WTC11 (cell line): ENCODE results near the gene KNG1. TPM values are rescaled to one million over a fixed set of nuclear protein-coding genes. Genes with fewer than 3 reads are reported as not detected.

Source experiments
- ATAC-seq: fragments of 200-7000 bp; cut with Tn5 transposase; 2 replicates; pipeline ENCODE4 v1.10.0; 2021; ENCODE audit warnings: mild to moderate bottlenecking, moderate library complexity
- CTCF ChIA-PET: fragments of 300-600 bp; sonication (Branson Sonifier 250); formaldehyde crosslinking; loops from one replicate; lab custom pipeline; 2021; ENCODE audit warnings: antibody characterized with exemption; lab: Charles Lee
- POLR2A ChIA-PET: fragments of 350-600 bp; sonication (Branson Sonifier 250); formaldehyde crosslinking; loops from one replicate; lab custom pipeline; 2021; ENCODE audit warnings: antibody characterized with exemption; lab: Charles Lee
- DNase-seq: peaks from one replicate; pipeline ENCODE4 v3.0.0; 2021; ENCODE audit warnings: low spot score
- H3K27ac Mint-ChIP-seq: 2 replicates; pipeline ENCODE4 v1.8.0; 2021; ENCODE audit warnings: mixed read lengths
- H3K27me3 Mint-ChIP-seq: 2 replicates; pipeline ENCODE4 v1.8.0; 2021; ENCODE audit warnings: low read depth, mild to moderate bottlenecking, moderate library complexity, mixed read lengths
- H3K36me3 Mint-ChIP-seq: 2 replicates; pipeline ENCODE4 v1.8.0; 2021; ENCODE audit warnings: mixed read lengths
- H3K4me1 Mint-ChIP-seq: 2 replicates; pipeline ENCODE4 v1.8.0; 2022; ENCODE audit warnings: mixed read lengths
- H3K4me3 Mint-ChIP-seq: 2 replicates; pipeline ENCODE4 v1.8.0; 2021; ENCODE audit warnings: mild to moderate bottlenecking, moderate library complexity, mixed read lengths
- H3K9me3 Mint-ChIP-seq: 2 replicates; pipeline ENCODE4 v1.8.0; 2021; ENCODE audit warnings: mixed read lengths
- ARID4B ChIP-seq: sonication (generic); formaldehyde crosslinking; IDR thresholded peaks from 2 replicates; pipeline ENCODE4 v1.8.0; 2023; ENCODE audit warnings: missing genetic modification reagents, mild to moderate bottlenecking, borderline replicate concordance
- CREB1 ChIP-seq: sonication (generic); formaldehyde crosslinking; IDR thresholded peaks from 2 replicates; pipeline ENCODE4 v1.8.0; 2023; ENCODE audit warnings: mild to moderate bottlenecking, missing genetic modification reagents
- CREM ChIP-seq: sonication (generic); formaldehyde crosslinking; IDR thresholded peaks from 2 replicates; pipeline ENCODE4 v1.8.1; 2022; ENCODE audit warnings: mild to moderate bottlenecking, missing genetic modification reagents, moderate library complexity
- E2F5 ChIP-seq: sonication (generic); formaldehyde crosslinking; IDR thresholded peaks from 2 replicates; pipeline ENCODE4 v1.8.1; 2022; ENCODE audit warnings: mild to moderate bottlenecking, moderate library complexity, missing genetic modification reagents
- ELF4 ChIP-seq: sonication (generic); formaldehyde crosslinking; IDR thresholded peaks from 2 replicates; pipeline ENCODE4 v1.8.1; 2022; ENCODE audit warnings: low read depth, mild to moderate bottlenecking, moderate library complexity, missing genetic modification reagents
- IRF2 ChIP-seq: sonication (generic); formaldehyde crosslinking; IDR thresholded peaks from 2 replicates; pipeline ENCODE4 v1.8.0; 2022; ENCODE audit warnings: low read depth, missing genetic modification reagents, borderline replicate concordance
- JUN ChIP-seq: sonication (generic); formaldehyde crosslinking; IDR thresholded peaks from 2 replicates; pipeline ENCODE4 v1.8.0; 2023; ENCODE audit warnings: mild to moderate bottlenecking, missing genetic modification reagents
- NFATC4 ChIP-seq: fragments of 250-450 bp; sonication (Bioruptor Pico); IDR thresholded peaks from 2 replicates; pipeline ENCODE4 v1.9.0; 2021; ENCODE audit warnings: mild to moderate bottlenecking
- PRRX2 ChIP-seq: fragments of 250-450 bp; sonication (Bioruptor Pico); IDR thresholded peaks from 2 replicates; pipeline ENCODE4 v1.8.0; 2021; ENCODE audit warnings: mild to moderate bottlenecking
- RELA ChIP-seq: sonication (generic); formaldehyde crosslinking; IDR thresholded peaks from 2 replicates; pipeline ENCODE4 v1.8.1; 2022; ENCODE audit warnings: missing genetic modification reagents, mild to moderate bottlenecking, borderline replicate concordance
- SP1 ChIP-seq: sonication (generic); formaldehyde crosslinking; conservative IDR thresholded peaks from 2 replicates; pipeline ENCODE4 v1.8.1; 2022; ENCODE audit warnings: missing genetic modification reagents
- TCF7 ChIP-seq: sonication (generic); formaldehyde crosslinking; IDR thresholded peaks from 2 replicates; pipeline ENCODE4 v1.8.0; 2022; ENCODE audit warnings: mild to moderate bottlenecking, low read depth, missing genetic modification reagents, moderate library complexity
- TEAD1 ChIP-seq: sonication (generic); formaldehyde crosslinking; IDR thresholded peaks from 2 replicates; pipeline ENCODE4 v1.8.0; 2022; ENCODE audit warnings: mild to moderate bottlenecking, missing genetic modification reagents
- TP53 ChIP-seq: sonication (generic); formaldehyde crosslinking; IDR thresholded peaks from 2 replicates; pipeline ENCODE4 v1.8.1; 2023; ENCODE audit warnings: mild to moderate bottlenecking, missing genetic modification reagents
- ZNF121 ChIP-seq: sonication (generic); formaldehyde crosslinking; IDR thresholded peaks from 2 replicates; pipeline ENCODE4 v1.8.0; 2023; ENCODE audit warnings: missing genetic modification reagents
- ZNF219 ChIP-seq: sonication (generic); formaldehyde crosslinking; IDR thresholded peaks from 2 replicates; pipeline ENCODE4 v1.8.0; 2023; ENCODE audit warnings: missing genetic modification reagents, mild to moderate bottlenecking, borderline replicate concordance
- ZNF232 ChIP-seq: sonication (generic); formaldehyde crosslinking; IDR thresholded peaks from 2 replicates; pipeline ENCODE4 v1.8.0; 2022; ENCODE audit warnings: mild to moderate bottlenecking, missing genetic modification reagents
- ZNF263 ChIP-seq: sonication (generic); formaldehyde crosslinking; IDR thresholded peaks from 2 replicates; pipeline ENCODE4 v1.8.1; 2022; ENCODE audit warnings: low read depth, mild to moderate bottlenecking, moderate library complexity, missing genetic modification reagents
- ZNF512 ChIP-seq: sonication (generic); formaldehyde crosslinking; IDR thresholded peaks from 2 replicates; pipeline ENCODE4 v1.8.1; 2022; ENCODE audit warnings: missing genetic modification reagents, borderline replicate concordance
- ZNF532 ChIP-seq: fragments of 250-450 bp; sonication (Bioruptor Pico); IDR thresholded peaks from 2 replicates; pipeline ENCODE4 v1.9.0; 2021; ENCODE audit warnings: mild to moderate bottlenecking, borderline replicate concordance
- total RNA-seq: library from RNA; stranded (reverse); gene quantifications from 3 replicates; pipeline ENCODE4 v1.2.3, GENCODE V29; 2021
- TF ChIP-seq, protein P1 (sequence below): sonication (generic); formaldehyde crosslinking; IDR thresholded peaks from 2 replicates; pipeline ENCODE4 v1.8.1; 2022; ENCODE audit warnings: low read depth, missing genetic modification reagents, borderline replicate concordance
- TF ChIP-seq, protein P2 (sequence below): fragments of 250-450 bp; sonication (Bioruptor Pico); IDR thresholded peaks from 2 replicates; pipeline ENCODE4 v1.9.0; 2021; ENCODE audit warnings: mild to moderate bottlenecking
- TF ChIP-seq, protein P3 (sequence below): sonication (generic); formaldehyde crosslinking; conservative IDR thresholded peaks from 2 replicates; pipeline ENCODE4 v1.8.1; 2022; ENCODE audit warnings: mild to moderate bottlenecking, missing genetic modification reagents

Gene KNG1
- total RNA-seq, 1 experiment from 2014 or later, result 0.13 TPM

DNA sequence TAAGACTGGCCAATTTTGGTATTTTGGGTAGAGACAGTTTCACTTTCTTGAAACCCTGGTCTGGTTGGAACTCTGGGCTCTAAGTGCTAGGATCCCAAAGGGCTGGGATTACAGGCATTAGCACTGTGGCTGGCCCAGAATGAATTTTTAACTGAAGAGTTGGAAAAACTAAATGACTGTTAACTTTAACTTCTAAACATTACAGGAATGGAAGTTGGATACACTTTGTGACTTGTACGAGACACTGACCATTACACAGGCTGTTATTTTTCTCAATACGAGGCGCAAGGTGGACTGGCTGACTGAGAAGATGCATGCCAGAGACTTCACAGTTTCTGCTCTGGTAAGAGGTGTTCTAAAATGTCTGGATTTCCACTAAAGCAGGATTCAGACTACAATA is 69.8 kb downstream of the KNG1 start:
- Mint-ChIP-seq H3K9me3 (no peaks in the 10 kb centered on the region), H3K36me3 (peaks cover 73% of the 10 kb centered on the region), H3K4me1 (peaks cover 38% of the 10 kb centered on the region), H3K27me3 (no peaks in the 10 kb centered on the region), H3K27ac (peak overlapping the region; percentile 48), H3K4me3 (peak overlapping the region; percentile 100)
- POLR2A ChIA-PET, result no interaction called here
- DNase-seq (no peak), ATAC-seq (no peak)
- CTCF ChIA-PET, result interaction anchor here (1.8 kb wide), 1 partner anchor 170 kb away, joined by 4 read pairs; no protein-coding TSS in a partner anchor
- no peak for TF ChIP-seq CREB1 (CRISPR knock-in tag)
- TF ChIP-seq SP1, result no peak
- TF ChIP-seq, protein P1, sequence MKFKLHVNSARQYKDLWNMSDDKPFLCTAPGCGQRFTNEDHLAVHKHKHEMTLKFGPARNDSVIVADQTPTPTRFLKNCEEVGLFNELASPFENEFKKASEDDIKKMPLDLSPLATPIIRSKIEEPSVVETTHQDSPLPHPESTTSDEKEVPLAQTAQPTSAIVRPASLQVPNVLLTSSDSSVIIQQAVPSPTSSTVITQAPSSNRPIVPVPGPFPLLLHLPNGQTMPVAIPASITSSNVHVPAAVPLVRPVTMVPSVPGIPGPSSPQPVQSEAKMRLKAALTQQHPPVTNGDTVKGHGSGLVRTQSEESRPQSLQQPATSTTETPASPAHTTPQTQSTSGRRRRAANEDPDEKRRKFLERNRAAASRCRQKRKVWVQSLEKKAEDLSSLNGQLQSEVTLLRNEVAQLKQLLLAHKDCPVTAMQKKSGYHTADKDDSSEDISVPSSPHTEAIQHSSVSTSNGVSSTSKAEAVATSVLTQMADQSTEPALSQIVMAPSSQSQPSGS (CRISPR knock-in tag), result no peak
- no peak for TF ChIP-seq ARID4B
- TF ChIP-seq, protein P2, sequence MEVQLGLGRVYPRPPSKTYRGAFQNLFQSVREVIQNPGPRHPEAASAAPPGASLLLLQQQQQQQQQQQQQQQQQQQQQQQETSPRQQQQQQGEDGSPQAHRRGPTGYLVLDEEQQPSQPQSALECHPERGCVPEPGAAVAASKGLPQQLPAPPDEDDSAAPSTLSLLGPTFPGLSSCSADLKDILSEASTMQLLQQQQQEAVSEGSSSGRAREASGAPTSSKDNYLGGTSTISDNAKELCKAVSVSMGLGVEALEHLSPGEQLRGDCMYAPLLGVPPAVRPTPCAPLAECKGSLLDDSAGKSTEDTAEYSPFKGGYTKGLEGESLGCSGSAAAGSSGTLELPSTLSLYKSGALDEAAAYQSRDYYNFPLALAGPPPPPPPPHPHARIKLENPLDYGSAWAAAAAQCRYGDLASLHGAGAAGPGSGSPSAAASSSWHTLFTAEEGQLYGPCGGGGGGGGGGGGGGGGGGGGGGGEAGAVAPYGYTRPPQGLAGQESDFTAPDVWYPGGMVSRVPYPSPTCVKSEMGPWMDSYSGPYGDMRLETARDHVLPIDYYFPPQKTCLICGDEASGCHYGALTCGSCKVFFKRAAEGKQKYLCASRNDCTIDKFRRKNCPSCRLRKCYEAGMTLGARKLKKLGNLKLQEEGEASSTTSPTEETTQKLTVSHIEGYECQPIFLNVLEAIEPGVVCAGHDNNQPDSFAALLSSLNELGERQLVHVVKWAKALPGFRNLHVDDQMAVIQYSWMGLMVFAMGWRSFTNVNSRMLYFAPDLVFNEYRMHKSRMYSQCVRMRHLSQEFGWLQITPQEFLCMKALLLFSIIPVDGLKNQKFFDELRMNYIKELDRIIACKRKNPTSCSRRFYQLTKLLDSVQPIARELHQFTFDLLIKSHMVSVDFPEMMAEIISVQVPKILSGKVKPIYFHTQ, result no peak
- no peak for TF ChIP-seq TP53 (CRISPR knock-in tag)
- TF ChIP-seq ZNF512 (CRISPR knock-in tag), result no peak
- TF ChIP-seq, protein P3, sequence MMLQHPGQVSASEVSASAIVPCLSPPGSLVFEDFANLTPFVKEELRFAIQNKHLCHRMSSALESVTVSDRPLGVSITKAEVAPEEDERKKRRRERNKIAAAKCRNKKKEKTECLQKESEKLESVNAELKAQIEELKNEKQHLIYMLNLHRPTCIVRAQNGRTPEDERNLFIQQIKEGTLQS (CRISPR knock-in tag), result no peak
- TF ChIP-seq TCF7 (CRISPR knock-in tag), result no peak
- TF ChIP-seq TEAD1 (CRISPR knock-in tag), result no peak
- no peak for TF ChIP-seq ZNF263
- peak; percentile 35; the same call in 1 of the 2 replicates for TF ChIP-seq ZNF532
- no peak for TF ChIP-seq IRF2 (CRISPR knock-in tag)
- TF ChIP-seq NFATC4 (CRISPR knock-in tag), result 0 out of 2 replicates have a peak, but pooled peaks have one; percentile 9
- no peak for TF ChIP-seq ELF4 (CRISPR knock-in tag)
- no peak for TF ChIP-seq E2F5
- no peak for TF ChIP-seq ZNF219
- TF ChIP-seq ZNF121 (CRISPR knock-in tag), result no peak
- TF ChIP-seq ZNF232 (CRISPR knock-in tag), result no peak
- no peak for TF ChIP-seq JUN (CRISPR knock-in tag)
- no peak for TF ChIP-seq PRRX2 (CRISPR knock-in tag)
- TF ChIP-seq CREM, result peak; percentile 30; the same call in 1 of the 2 replicates
- no peak for TF ChIP-seq RELA (CRISPR knock-in tag)
